Mucosa of rectum (tissue), 2 donors: ENCODE results near the gene GH1.

Source experiments
- H3K27ac ChIP-seq, 2 donors: one replicate each; pipeline ENCODE4 v1.7.0; 2013; ENCODE audit warnings: inconsistent platforms in 2 of 2, low read depth in 2 of 2, low read length in 2 of 2
- H3K27me3 ChIP-seq, 2 donors: one replicate each; pipeline ENCODE4 v1.7.0; 2013; ENCODE audit warnings: low read length in 2 of 2; ENCODE audit not compliant: control insufficient read depth in 2 of 2, insufficient read depth in 2 of 2
- H3K36me3 ChIP-seq, 2 donors: one replicate each; pipeline ENCODE4 v1.7.0; 2013; ENCODE audit warnings: low read length in 2 of 2; ENCODE audit not compliant: control insufficient read depth in 2 of 2, insufficient read depth in 2 of 2
- H3K4me1 ChIP-seq, 2 donors: one replicate each; pipeline ENCODE4 v1.7.0; 2013; ENCODE audit warnings: low read length in 2 of 2, mild to moderate bottlenecking in 1 of 2; ENCODE audit not compliant: control insufficient read depth in 2 of 2, insufficient read depth in 2 of 2
- H3K4me3 ChIP-seq, 2 donors: one replicate each; pipeline ENCODE4 v1.7.0; 2013; ENCODE audit warnings: low read length in 2 of 2
- H3K9ac ChIP-seq, 2 donors: one replicate each; pipeline ENCODE4 v1.7.0; 2013; ENCODE audit warnings: low read length in 2 of 2, low read depth in 1 of 2, mild to moderate bottlenecking in 1 of 2
- H3K9me3 ChIP-seq, 2 donors: one replicate each; pipeline ENCODE4 v1.7.0; 2013; ENCODE audit warnings: low read length in 2 of 2; ENCODE audit not compliant: control insufficient read depth in 2 of 2
- donor health status: healthy.
- donor health status: Normal muscosa, but diverticular disease.

GH1 gene

GRCh38 chr17:63944736-63945499 is 26.3 kb upstream of the GH1 start:
- H3K36me3 ChIP-seq = no peaks in the 10 kb centered on the region

GRCh38 chr17:63943745-63944144 is 25.1 kb upstream of the GH1 start:
- Histone ChIP-seq H3K9ac (no peak overlapping the region), H3K36me3 (no peaks in the 10 kb centered on the region), H3K4me1 (peaks cover 8% of the 10 kb centered on the region in 2 donors), H3K27me3 (no peaks in the 10 kb centered on the region), H3K4me3 (no peak overlapping the region), H3K27ac (no peak overlapping the region), H3K9me3 (no peaks in the 10 kb centered on the region)

More at GRCh38 chr17:63944736-63945499, 26.3 kb upstream of the GH1 start:
- Histone ChIP-seq H3K27ac (no peak overlapping the region), H3K9ac (no peak overlapping the region), H3K4me1 (peaks cover 8% of the 10 kb centered on the region in 2 donors), H3K27me3 (no peaks in the 10 kb centered on the region), H3K9me3 (no peaks in the 10 kb centered on the region), H3K4me3 (no peak overlapping the region)

GRCh38 chr17:63942309-63942985 is 23.8 kb upstream of the GH1 start:
- no peaks in the 10 kb centered on the region for H3K9me3 ChIP-seq
- H3K4me3 ChIP-seq = no peak overlapping the region
- H3K36me3 ChIP-seq = no peaks in the 10 kb centered on the region
- H3K27ac ChIP-seq = no peak overlapping the region
- H3K4me1 ChIP-seq = peaks cover 8% of the 10 kb centered on the region in 2 donors
- no peaks in the 10 kb centered on the region for H3K27me3 ChIP-seq
- H3K9ac ChIP-seq = no peak overlapping the region

- H3K27ac ChIP-seq = no peak overlapping the region
- no peak overlapping the region for H3K4me3 ChIP-seq
- no peaks in the 10 kb centered on the region for H3K27me3 ChIP-seq
- no peaks in the 10 kb centered on the region for H3K36me3 ChIP-seq
- H3K4me1 ChIP-seq = peaks cover 8% of the 10 kb centered on the region in 2 donors
- H3K9ac ChIP-seq = no peak overlapping the region
- no peaks in the 10 kb centered on the region for H3K9me3 ChIP-seq
These were observed 23.1 kb upstream of the GH1 start for GRCh38 chr17:63941751-63942150.

GRCh38 chr17:63941162-63941561 is 22.5 kb upstream of the GH1 start:
- Histone ChIP-seq H3K9ac (no peak overlapping the region), H3K9me3 (no peaks in the 10 kb centered on the region), H3K27ac (no peak overlapping the region), H3K4me1 (peaks cover 4% of the 10 kb centered on the region in 2 donors), H3K4me3 (no peak overlapping the region), H3K36me3 (no peaks in the 10 kb centered on the region), H3K27me3 (no peaks in the 10 kb centered on the region)

GRCh38 chr17:63940584-63940983 is 21.9 kb upstream of the GH1 start:
- H3K4me3 ChIP-seq = no peak overlapping the region
- no peaks in the 10 kb centered on the region for H3K27me3 ChIP-seq

GRCh38 chr17:63939884-63940283 is 21.2 kb upstream of the GH1 start:
- Histone ChIP-seq H3K4me3 (no peak overlapping the region), H3K4me1 (no peaks in the 10 kb centered on the region), H3K27ac (no peak overlapping the region), H3K27me3 (no peaks in the 10 kb centered on the region), H3K9me3 (no peaks in the 10 kb centered on the region), H3K9ac (no peak overlapping the region), H3K36me3 (no peaks in the 10 kb centered on the region)

More at GRCh38 chr17:63940584-63940983, 21.9 kb upstream of the GH1 start:
- no peak overlapping the region for H3K9ac ChIP-seq
- H3K9me3 ChIP-seq = no peaks in the 10 kb centered on the region
- H3K4me1 ChIP-seq = no peaks in the 10 kb centered on the region
- H3K36me3 ChIP-seq = no peaks in the 10 kb centered on the region
- H3K27ac ChIP-seq = no peak overlapping the region

GRCh38 chr17:63939401-63939800 is 20.8 kb upstream of the GH1 start:
- Histone ChIP-seq H3K9ac (no peak overlapping the region), H3K9me3 (no peaks in the 10 kb centered on the region), H3K4me3 (no peak overlapping the region), H3K27ac (no peak overlapping the region), H3K27me3 (no peaks in the 10 kb centered on the region), H3K4me1 (no peaks in the 10 kb centered on the region), H3K36me3 (no peaks in the 10 kb centered on the region)

- H3K4me3 ChIP-seq = no peak overlapping the region
- no peaks in the 10 kb centered on the region for H3K27me3 ChIP-seq
- no peaks in the 10 kb centered on the region for H3K9me3 ChIP-seq
- H3K27ac ChIP-seq = no peak overlapping the region
- no peaks in the 10 kb centered on the region for H3K36me3 ChIP-seq
- H3K4me1 ChIP-seq = no peaks in the 10 kb centered on the region
- H3K9ac ChIP-seq = no peak overlapping the region
These were observed 19.3 kb upstream of the GH1 start for GRCh38 chr17:63937920-63938319.

- no peak overlapping the region for H3K9ac ChIP-seq
- no peaks in the 10 kb centered on the region for H3K4me1 ChIP-seq
- H3K27me3 ChIP-seq = no peaks in the 10 kb centered on the region
- no peaks in the 10 kb centered on the region for H3K36me3 ChIP-seq
- H3K27ac ChIP-seq = no peak overlapping the region
- no peaks in the 10 kb centered on the region for H3K9me3 ChIP-seq
- H3K4me3 ChIP-seq = no peak overlapping the region
These were observed 18.7 kb upstream of the GH1 start for GRCh38 chr17:63937319-63937718.
